Muscle of leg (tissue), 11 donors: ENCODE data around the gene IFI27L2. TPM values are rescaled to one million over a fixed set of nuclear protein-coding genes. Genes with fewer than 3 reads are reported as not detected.

Source experiments
- DNase-seq: peaks from one replicate; pipeline ENCODE4 v3.0.0; 2013
- H3K27ac ChIP-seq: one replicate; pipeline ENCODE4 v1.5.1; 2013; ENCODE audit warnings: mild to moderate bottlenecking, low read length, control low read depth
- H3K27me3 ChIP-seq: one replicate; pipeline ENCODE4 v1.6.1; 2013; ENCODE audit warnings: low read length; ENCODE audit not compliant: control insufficient read depth, insufficient read depth
- H3K36me3 ChIP-seq: one replicate; pipeline ENCODE4 v1.6.1; 2013; ENCODE audit warnings: low read length; ENCODE audit not compliant: control insufficient read depth, insufficient read depth
- H3K4me1 ChIP-seq: one replicate; pipeline ENCODE4 v1.6.1; 2013; ENCODE audit warnings: low read length; ENCODE audit not compliant: control insufficient read depth, insufficient read depth
- H3K4me3 ChIP-seq: one replicate; pipeline ENCODE4 v1.5.1; 2013; ENCODE audit warnings: low read length, control low read depth
- H3K9me3 ChIP-seq: replicated peaks from 2 replicates; pipeline ENCODE4 v1.6.1; 2013; ENCODE audit warnings: low read depth, low read length; ENCODE audit not compliant: control insufficient read depth
- WGBS: methylation state at CpG from one replicate; pipeline ENCODE4 v1.1.5; 2013; ENCODE audit warnings: missing lambda C conversion rate; ENCODE audit not compliant: insufficient coverage; 5-methylcytosine and 5-hydroxymethylcytosine counted together
- polyA plus RNA-seq, 8 donors: library from polyadenylated mRNA; unstranded; fragments of 120-200 nt; gene quantifications; one replicate each; pipeline versions ENCODE4 v1.2.1 to v1.2.3, GENCODE V29; 2013; ENCODE audit warnings: inconsistent platforms in 1 of 8, low replicate concordance in 1 of 8; ENCODE audit not compliant: insufficient read length in 8 of 8, insufficient read depth in 1 of 8
- total RNA-seq: library from RNA; stranded (reverse); fragments of 120-200 nt; gene quantifications from one replicate; pipeline ENCODE4 v1.2.4, GENCODE V29; 2013

Gene IFI27L2
- total and polyA plus RNA-seq, 9 donors, result 11.9 to 24.6 (median 17.3) TPM

GRCh38 chr14:94125659-94126418, 3.6 kb downstream of the IFI27L2 start:
- Histone ChIP-seq H3K4me1 (peaks cover 2% of the 10 kb centered on the region), H3K36me3 (no peaks in the 10 kb centered on the region), H3K9me3 (no peaks in the 10 kb centered on the region), H3K27me3 (peaks cover 4% of the 10 kb centered on the region), H3K4me3 (no peak overlapping the region), H3K27ac (no peak overlapping the region)
- 92% methylated on average over 3 of the region's 6 CpGs for WGBS
- DNase-seq, result no peak

- DNase-seq, result no peak
- H3K4me1 ChIP-seq, result no peaks in the 10 kb centered on the region
- H3K36me3 ChIP-seq, result no peaks in the 10 kb centered on the region
- peaks cover 4% of the 10 kb centered on the region for H3K27me3 ChIP-seq
- WGBS, result 75% methylated on average over 5 of the region's 9 CpGs
- H3K27ac ChIP-seq, result no peak overlapping the region
- H3K9me3 ChIP-seq, result no peaks in the 10 kb centered on the region
- H3K4me3 ChIP-seq, result no peak overlapping the region
These were observed 4.6 kb downstream of the IFI27L2 start for GRCh38 chr14:94124582-94125377.

- WGBS, result no CpG with 5 or more reads among the region's 1 CpG
- no peak for DNase-seq
- Histone ChIP-seq H3K4me3 (no peak overlapping the region), H3K36me3 (no peaks in the 10 kb centered on the region), H3K9me3 (peaks cover 2% of the 10 kb centered on the region), H3K4me1 (no peaks in the 10 kb centered on the region), H3K27ac (no peak overlapping the region), H3K27me3 (peaks cover 4% of the 10 kb centered on the region)
These were observed 5.5 kb downstream of the IFI27L2 start for GRCh38 chr14:94123868-94124267.

GRCh38 chr14:94123296-94123695, 6.1 kb downstream of the IFI27L2 start:
- Histone ChIP-seq H3K4me1 (no peaks in the 10 kb centered on the region), H3K36me3 (no peaks in the 10 kb centered on the region), H3K27ac (no peak overlapping the region), H3K27me3 (peaks cover 4% of the 10 kb centered on the region), H3K9me3 (peaks cover 2% of the 10 kb centered on the region), H3K4me3 (no peak overlapping the region)
- DNase-seq, result no peak
- 87% methylated on average over 9 of the region's 9 CpGs for WGBS

GRCh38 chr14:94122438-94122837, 7.0 kb downstream of the IFI27L2 start:
- H3K36me3 ChIP-seq, result no peaks in the 10 kb centered on the region
- no peak overlapping the region for H3K27ac ChIP-seq
- no peaks in the 10 kb centered on the region for H3K4me1 ChIP-seq
- H3K27me3 ChIP-seq, result peaks cover 4% of the 10 kb centered on the region
- no peak overlapping the region for H3K4me3 ChIP-seq
- 59% methylated on average over 3 of the region's 3 CpGs for WGBS
- peaks cover 2% of the 10 kb centered on the region for H3K9me3 ChIP-seq
- no peak for DNase-seq

GRCh38 chr14:94121485-94121884, 7.9 kb downstream of the IFI27L2 start:
- H3K4me1 ChIP-seq, result no peaks in the 10 kb centered on the region
- H3K9me3 ChIP-seq, result peaks cover 2% of the 10 kb centered on the region
- no peak overlapping the region for H3K4me3 ChIP-seq
- no peaks in the 10 kb centered on the region for H3K36me3 ChIP-seq
- H3K27me3 ChIP-seq, result peaks cover 4% of the 10 kb centered on the region
- WGBS, result 20% methylated on average over 2 of the region's 3 CpGs
- no peak for DNase-seq
- H3K27ac ChIP-seq, result no peak overlapping the region

GRCh38 chr14:94120667-94121340, 8.6 kb downstream of the IFI27L2 start:
- Histone ChIP-seq H3K27ac (no peak overlapping the region), H3K27me3 (peaks cover 4% of the 10 kb centered on the region), H3K4me1 (no peaks in the 10 kb centered on the region), H3K4me3 (no peak overlapping the region), H3K9me3 (peaks cover 2% of the 10 kb centered on the region), H3K36me3 (no peaks in the 10 kb centered on the region)
- 93% methylated on average over 3 of the region's 5 CpGs for WGBS
- no peak for DNase-seq

- DNase-seq, result no peak
- H3K4me1 ChIP-seq, result peaks cover 10% of the 10 kb centered on the region
- no peak overlapping the region for H3K4me3 ChIP-seq
- H3K36me3 ChIP-seq, result no peaks in the 10 kb centered on the region
- peaks cover 2% of the 10 kb centered on the region for H3K9me3 ChIP-seq
- no peak overlapping the region for H3K27ac ChIP-seq
- peaks cover 4% of the 10 kb centered on the region for H3K27me3 ChIP-seq
These were observed 10.3 kb downstream of the IFI27L2 start for GRCh38 chr14:94119071-94119470.

- WGBS, result 68% methylated on average over 6 of the region's 9 CpGs
- Histone ChIP-seq H3K4me3 (no peak overlapping the region), H3K4me1 (peaks cover 15% of the 10 kb centered on the region)
These were observed 11.5 kb downstream of the IFI27L2 start for GRCh38 chr14:94117856-94118255.

GRCh38 chr14:94116701-94117100, 12.7 kb downstream of the IFI27L2 start:
- H3K4me3 ChIP-seq, result no peak overlapping the region
- no peak for DNase-seq
- H3K9me3 ChIP-seq, result peaks cover 2% of the 10 kb centered on the region
- H3K4me1 ChIP-seq, result peaks cover 17% of the 10 kb centered on the region
- no peak overlapping the region for H3K27ac ChIP-seq
- 90% methylated on average over 2 of the region's 10 CpGs for WGBS
- H3K27me3 ChIP-seq, result no peaks in the 10 kb centered on the region
- no peaks in the 10 kb centered on the region for H3K36me3 ChIP-seq

More at GRCh38 chr14:94117856-94118255, 11.5 kb downstream of the IFI27L2 start:
- Histone ChIP-seq H3K36me3 (no peaks in the 10 kb centered on the region), H3K27me3 (peaks cover 4% of the 10 kb centered on the region), H3K27ac (no peak overlapping the region), H3K9me3 (peaks cover 2% of the 10 kb centered on the region)
- DNase-seq, result no peak
